ENCODE results near the gene ATP6V0A4. TPM values are rescaled to one million over a fixed set of nuclear protein-coding genes. Genes with fewer than 3 reads are reported as not detected.

The ATP6V0A4 gene
- total RNA-seq, 1 experiment from 2014 or later, result 1.2 TPM

DNA sequence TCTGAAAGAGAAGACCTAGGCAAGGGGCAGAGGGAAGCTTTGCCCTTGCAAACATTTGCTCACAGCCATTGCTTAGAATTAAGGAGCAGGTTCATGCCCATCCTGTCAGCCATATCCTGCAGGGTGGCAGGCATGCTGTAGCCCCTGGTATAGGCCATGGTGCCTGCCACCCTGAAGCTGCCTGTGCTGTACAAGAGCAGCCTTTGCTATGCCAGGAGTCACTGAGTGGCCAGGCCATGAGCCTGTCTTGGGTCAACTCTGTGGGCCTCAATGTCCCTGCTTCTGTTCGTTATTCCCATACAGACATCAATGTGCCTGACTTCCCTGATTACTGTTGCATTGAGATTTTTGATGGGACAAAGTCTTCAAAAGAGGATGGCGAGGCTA lies 96.5 kb downstream of the ATP6V0A4 start:
- peaks cover 13% of the 10 kb centered on the region for H3K9me3 Mint-ChIP-seq (ENCODE audit: unreplicated experiment)
- CTCF ChIA-PET, result no interaction called here
- 0 out of 2 replicates have a peak, but pooled peaks cover 3% of the 10 kb centered on the region for H3K9me3 ChIP-seq
- no peaks in the 10 kb centered on the region for H3K36me3 ChIP-seq (ENCODE audit: control insufficient read depth, insufficient read depth, low read length)
- TF ChIP-seq, protein P1, sequence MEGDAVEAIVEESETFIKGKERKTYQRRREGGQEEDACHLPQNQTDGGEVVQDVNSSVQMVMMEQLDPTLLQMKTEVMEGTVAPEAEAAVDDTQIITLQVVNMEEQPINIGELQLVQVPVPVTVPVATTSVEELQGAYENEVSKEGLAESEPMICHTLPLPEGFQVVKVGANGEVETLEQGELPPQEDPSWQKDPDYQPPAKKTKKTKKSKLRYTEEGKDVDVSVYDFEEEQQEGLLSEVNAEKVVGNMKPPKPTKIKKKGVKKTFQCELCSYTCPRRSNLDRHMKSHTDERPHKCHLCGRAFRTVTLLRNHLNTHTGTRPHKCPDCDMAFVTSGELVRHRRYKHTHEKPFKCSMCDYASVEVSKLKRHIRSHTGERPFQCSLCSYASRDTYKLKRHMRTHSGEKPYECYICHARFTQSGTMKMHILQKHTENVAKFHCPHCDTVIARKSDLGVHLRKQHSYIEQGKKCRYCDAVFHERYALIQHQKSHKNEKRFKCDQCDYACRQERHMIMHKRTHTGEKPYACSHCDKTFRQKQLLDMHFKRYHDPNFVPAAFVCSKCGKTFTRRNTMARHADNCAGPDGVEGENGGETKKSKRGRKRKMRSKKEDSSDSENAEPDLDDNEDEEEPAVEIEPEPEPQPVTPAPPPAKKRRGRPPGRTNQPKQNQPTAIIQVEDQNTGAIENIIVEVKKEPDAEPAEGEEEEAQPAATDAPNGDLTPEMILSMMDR (IDR thresholded peaks at IDR 0.05; ENCODE audit: insufficient read depth in 1 of 2, low read depth in 1 of 2, low read length in 1 of 2, severe bottlenecking in 1 of 2, unreplicated experiment in 1 of 2), result no peak
- POLR2A ChIA-PET, result no interaction called here
- intact Hi-C loops (cut with micrococcal nuclease; ENCODE audit: unreplicated experiment), result no loop called here
- no peaks in the 10 kb centered on the region for H3K36me3 Mint-ChIP-seq (ENCODE audit: insufficient read depth, unreplicated experiment)
- no peaks in the 10 kb centered on the region for H3K27me3 ChIP-seq (replicated peaks; ENCODE audit: control insufficient read depth, insufficient read depth, low read length)
- no peak for DNase-seq
- no peaks in the 10 kb centered on the region for H3K4me1 Mint-ChIP-seq (ENCODE audit: low read depth, unreplicated experiment)
- H3K27ac Mint-ChIP-seq (ENCODE audit: unreplicated experiment), result no peak overlapping the region
- H3K4me3 Mint-ChIP-seq (ENCODE audit: unreplicated experiment), result no peak overlapping the region
- no TSS peak for BruUV-seq (replicated peaks)
- no peaks in the 10 kb centered on the region for H3K4me1 ChIP-seq
- peaks cover 4% of the 10 kb centered on the region for H3K27me3 Mint-ChIP-seq (ENCODE audit: insufficient read depth, unreplicated experiment)
- H3K4me3 ChIP-seq (ENCODE audit: low read depth, low read length), result no peak overlapping the region

- 0 out of 2 replicates have a peak, but pooled peaks cover 3% of the 10 kb centered on the region for H3K9me3 ChIP-seq
- TF ChIP-seq, protein P1 (IDR thresholded peaks at IDR 0.05; ENCODE audit: insufficient read depth in 1 of 2, low read depth in 1 of 2, low read length in 1 of 2, severe bottlenecking in 1 of 2, unreplicated experiment in 1 of 2), result no peak
- POLR2A ChIA-PET, result no interaction called here
- CTCF ChIA-PET, result no interaction called here
- BruUV-seq (replicated peaks), result no TSS peak
- Mint-ChIP-seq H3K4me1 (ENCODE audit: low read depth, unreplicated experiment) (no peaks in the 10 kb centered on the region), H3K4me3 (ENCODE audit: unreplicated experiment) (no peak within 1 kb of the TSS), H3K9me3 (ENCODE audit: unreplicated experiment) (peaks cover 13% of the 10 kb centered on the region), H3K27ac (ENCODE audit: unreplicated experiment) (no peak within 1 kb of the TSS), H3K36me3 (ENCODE audit: insufficient read depth, unreplicated experiment) (no peaks in the 10 kb centered on the region), H3K27me3 (ENCODE audit: insufficient read depth, unreplicated experiment) (peaks cover 4% of the 10 kb centered on the region)
- intact Hi-C loops (cut with micrococcal nuclease; ENCODE audit: unreplicated experiment), result no loop called here
- H3K4me1 ChIP-seq, result no peaks in the 10 kb centered on the region
- no peak for DNase-seq
- no peaks in the 10 kb centered on the region for H3K27me3 ChIP-seq (replicated peaks; ENCODE audit: control insufficient read depth, insufficient read depth, low read length)
- no peaks in the 10 kb centered on the region for H3K36me3 ChIP-seq (ENCODE audit: control insufficient read depth, insufficient read depth, low read length)
- no peak within 1 kb of the TSS for H3K4me3 ChIP-seq (ENCODE audit: low read depth, low read length)
Observed at GRCh38 chr7:138700857-138701536, 97.0 kb downstream of the ATP6V0A4 start, which contains the start of gene SVOPL. Gene SVOPL (minus strand): TSS chr7:138701362. CDS start chr7:138679045, 22,317 bp downstream.

- no peak overlapping the region for H3K27ac Mint-ChIP-seq (ENCODE audit: unreplicated experiment)
- CTCF ChIA-PET, result no interaction called here
- H3K36me3 Mint-ChIP-seq (ENCODE audit: insufficient read depth, unreplicated experiment), result no peaks in the 10 kb centered on the region
- H3K4me3 Mint-ChIP-seq (ENCODE audit: unreplicated experiment), result no peak overlapping the region
- Histone ChIP-seq H3K36me3 (ENCODE audit: control insufficient read depth, insufficient read depth, low read length) (no peaks in the 10 kb centered on the region), H3K9me3 (0 out of 2 replicates have a peak, but pooled peaks cover 5% of the 10 kb centered on the region), H3K4me1 (no peaks in the 10 kb centered on the region), H3K4me3 (ENCODE audit: low read depth, low read length) (no peak overlapping the region), H3K27me3 (replicated peaks; ENCODE audit: control insufficient read depth, insufficient read depth, low read length) (no peaks in the 10 kb centered on the region)
- no peaks in the 10 kb centered on the region for H3K4me1 Mint-ChIP-seq (ENCODE audit: low read depth, unreplicated experiment)
- DNase-seq, result no peak
- POLR2A ChIA-PET, result no interaction called here
- BruUV-seq (replicated peaks), result no TSS peak
- peaks cover 13% of the 10 kb centered on the region for H3K9me3 Mint-ChIP-seq (ENCODE audit: unreplicated experiment)
- TF ChIP-seq, protein P1 (IDR thresholded peaks at IDR 0.05; ENCODE audit: insufficient read depth in 1 of 2, low read depth in 1 of 2, low read length in 1 of 2, severe bottlenecking in 1 of 2, unreplicated experiment in 1 of 2), result no peak
- H3K27me3 Mint-ChIP-seq (ENCODE audit: insufficient read depth, unreplicated experiment), result peaks cover 4% of the 10 kb centered on the region
- intact Hi-C loops (cut with micrococcal nuclease; ENCODE audit: unreplicated experiment), result no loop called here
Observed at GRCh38 chr7:138699661-138700060, 98.3 kb downstream of the ATP6V0A4 start.

All from Caco-2 (cell line).